H9 (cell line): ENCODE measurements around the gene ERP27. TPM values are rescaled to one million over a fixed set of nuclear protein-coding genes. Genes with fewer than 3 reads are reported as not detected.

ENCODE experiments used
- DNase-seq: peaks from one replicate; pipeline ENCODE4 v3.0.0-alpha.2; 2017
- H2AFZ ChIP-seq: one replicate; pipeline ENCODE4 v1.6.1; 2013; ENCODE audit warnings: mild to moderate bottlenecking, low read length, control low read depth, moderate library complexity
- H2AK5ac ChIP-seq: 2 replicates; pipeline ENCODE4 v1.6.1; 2013; ENCODE audit warnings: low read length, control low read depth, mixed read lengths; ENCODE audit not compliant: insufficient read length
- H2BK120ac ChIP-seq: one replicate; pipeline ENCODE4 v1.6.1; 2013; ENCODE audit warnings: low read depth, mild to moderate bottlenecking, low read length, control low read depth, inconsistent platforms; ENCODE audit not compliant: poor library complexity, severe bottlenecking
- H2BK12ac ChIP-seq: 2 replicates; pipeline ENCODE4 v1.6.1; 2013; ENCODE audit warnings: low read length, control low read depth, mixed read lengths, low read depth; ENCODE audit not compliant: insufficient read length
- H2BK15ac ChIP-seq: 2 replicates; pipeline ENCODE4 v1.6.1; 2013; ENCODE audit warnings: low read depth, low read length, control low read depth
- H2BK20ac ChIP-seq: one replicate; pipeline ENCODE4 v1.6.1; 2013; ENCODE audit warnings: low read depth, mild to moderate bottlenecking, low read length, control low read depth, inconsistent platforms; ENCODE audit not compliant: poor library complexity, severe bottlenecking
- H2BK5ac ChIP-seq: 2 replicates; pipeline ENCODE4 v1.6.1; 2013; ENCODE audit warnings: low read length, control low read depth, mixed read lengths; ENCODE audit not compliant: insufficient read length
- H3K14ac ChIP-seq: 2 replicates; pipeline ENCODE4 v1.6.1; 2013; ENCODE audit warnings: low read length, control low read depth; ENCODE audit not compliant: insufficient read depth
- H3K18ac ChIP-seq: 2 replicates; pipeline ENCODE4 v1.6.1; 2013; ENCODE audit warnings: low read depth, mild to moderate bottlenecking, mixed read lengths, low read length, control low read depth; ENCODE audit not compliant: insufficient read length
- H3K23ac ChIP-seq: 2 replicates; pipeline ENCODE4 v1.6.1; 2013; ENCODE audit warnings: low read length, control low read depth, mixed read lengths, low read depth; ENCODE audit not compliant: insufficient read length
- H3K23me2 ChIP-seq: 2 replicates; pipeline ENCODE4 v1.6.1; 2013; ENCODE audit warnings: low read depth, mild to moderate bottlenecking, mixed read lengths, low read length, control low read depth; ENCODE audit not compliant: insufficient read length, poor library complexity, severe bottlenecking
- H3K27ac ChIP-seq: 2 replicates; pipeline ENCODE4 v1.5.1; 2013; ENCODE audit warnings: low read length, control low read depth, mixed read lengths, low read depth; ENCODE audit not compliant: insufficient read length
- H3K27me3 ChIP-seq: 2 replicates; pipeline ENCODE4 v1.6.1; 2013; ENCODE audit warnings: low read length, control low read depth, inconsistent platforms; ENCODE audit not compliant: insufficient read depth
- H3K4ac ChIP-seq: 2 replicates; pipeline ENCODE4 v1.6.1; 2013; ENCODE audit warnings: low read depth, mild to moderate bottlenecking, control low read depth, inconsistent platforms, low read length, moderate library complexity
- H3K4me1 ChIP-seq: 2 replicates; pipeline ENCODE4 v1.6.1; 2013; ENCODE audit warnings: low read length, control low read depth, inconsistent platforms; ENCODE audit not compliant: insufficient read depth
- H3K4me2 ChIP-seq: 2 replicates; pipeline ENCODE4 v1.6.1; 2013; ENCODE audit warnings: low read length, control low read depth, mixed read lengths; ENCODE audit not compliant: insufficient read length, insufficient read depth
- H3K56ac ChIP-seq: 2 replicates; pipeline ENCODE4 v1.6.1; 2013; ENCODE audit warnings: low read depth, mild to moderate bottlenecking, mixed read lengths, low read length, control low read depth; ENCODE audit not compliant: insufficient read length
- H3K79me1 ChIP-seq: 2 replicates; pipeline ENCODE4 v1.6.1; 2013; ENCODE audit warnings: low read depth, mild to moderate bottlenecking, moderate library complexity, low read length, control low read depth, inconsistent platforms; ENCODE audit not compliant: insufficient read depth, poor library complexity, severe bottlenecking
- H3K79me2 ChIP-seq: 2 replicates; pipeline ENCODE4 v1.6.1; 2013; ENCODE audit warnings: low read length, control low read depth, inconsistent platforms; ENCODE audit not compliant: insufficient read depth
- H3K9ac ChIP-seq: 2 replicates; pipeline ENCODE4 v1.6.1; 2013; ENCODE audit warnings: low read length, control low read depth, mixed read lengths; ENCODE audit not compliant: insufficient read length; ENCODE audit errors: extremely low read depth
- H3K9me3 ChIP-seq: one replicate; pipeline ENCODE4 v1.6.1; 2013; ENCODE audit warnings: low read depth, low read length, inconsistent platforms; ENCODE audit not compliant: control insufficient read depth
- H3T11ph ChIP-seq: one replicate; pipeline ENCODE4 v1.6.1; 2013; ENCODE audit warnings: mild to moderate bottlenecking, low read length, control low read depth, inconsistent platforms
- H4K20me1 ChIP-seq: one replicate; pipeline ENCODE4 v1.6.1; 2013; ENCODE audit not compliant: control insufficient read depth, insufficient read length, insufficient read depth
- H4K5ac ChIP-seq: 2 replicates; pipeline ENCODE4 v1.6.1; 2013; ENCODE audit warnings: low read depth, mild to moderate bottlenecking, mixed read lengths, low read length, control low read depth; ENCODE audit not compliant: insufficient read length
- H4K8ac ChIP-seq: replicated peaks from 2 replicates; pipeline ENCODE4 v1.6.1; 2013; ENCODE audit warnings: low read length, control low read depth, mixed read lengths, low read depth; ENCODE audit not compliant: insufficient read length
- H4K91ac ChIP-seq: 2 replicates; pipeline ENCODE4 v1.6.1; 2013; ENCODE audit warnings: low read depth, mild to moderate bottlenecking, moderate library complexity, mixed read lengths, low read length, control low read depth; ENCODE audit not compliant: insufficient read length
- H3K27ac Mint-ChIP-seq, 3 experiments: 2 replicates in 2 of 3; 3 replicates in 1 of 3; pipeline ENCODE4 v1.8.0; 2020 to 2021; ENCODE audit warnings: mixed read lengths in 3 of 3, mild to moderate bottlenecking in 1 of 3, moderate library complexity in 1 of 3
- H3K27me3 Mint-ChIP-seq: 2 replicates; pipeline ENCODE4 v1.8.0; 2021; ENCODE audit warnings: low read depth, mild to moderate bottlenecking, moderate library complexity, mixed read lengths
- H3K36me3 Mint-ChIP-seq, 3 experiments: 2 replicates in 2 of 3; 3 replicates in 1 of 3; pipeline ENCODE4 v1.8.0; 2020 to 2021; ENCODE audit warnings: low read depth in 3 of 3, mixed read lengths in 3 of 3; ENCODE audit not compliant: insufficient read depth in 1 of 3
- H3K4me1 Mint-ChIP-seq, 2 experiments: 2 replicates each; pipeline ENCODE4 v1.8.0; 2020; ENCODE audit warnings: mixed read lengths in 2 of 2
- H3K4me3 Mint-ChIP-seq, 2 experiments: 2 replicates in 1 of 2; 3 replicates in 1 of 2; pipeline ENCODE4 v1.8.0; 2020 to 2021; ENCODE audit warnings: mild to moderate bottlenecking in 2 of 2, mixed read lengths in 2 of 2, moderate library complexity in 1 of 2
- H3K9me3 Mint-ChIP-seq, 2 experiments: 2 replicates in 1 of 2; 3 replicates in 1 of 2; pipeline ENCODE4 v1.8.0; 2020; ENCODE audit warnings: mild to moderate bottlenecking in 2 of 2, mixed read lengths in 2 of 2, moderate library complexity in 1 of 2
- CTCF ChIP-seq: fragments of 200-600 bp; sonication (generic); conservative IDR thresholded peaks from 3 replicates; pipeline ENCODE4 v1.8.0; 2021; ENCODE audit warnings: antibody characterized with exemption, mild to moderate bottlenecking
- WGBS: extraction: QIAGEN DNeasy Blood & Tissue Kit; methylation state at CpG from one replicate; pipeline ENCODE4 v1.1.7; 2013; ENCODE audit warnings: missing lambda C conversion rate, low lambda C conversion rate, mixed read lengths; ENCODE audit not compliant: insufficient read length; ENCODE audit errors: extremely low coverage; 5-methylcytosine and 5-hydroxymethylcytosine counted together
- total RNA-seq: library from RNA; stranded (reverse); gene quantifications from 2 replicates; pipeline ENCODE4 v1.2.1, GENCODE V29; 2021

The ERP27 gene
- total RNA-seq, 1 experiment from 2014 or later: not detected

GRCh38 chr12:14981049-14981448 is 42.7 kb upstream of the ERP27 start:
- no peaks in the 10 kb centered on the region for H3K36me3 Mint-ChIP-seq
- Histone ChIP-seq H3K4me2 (no peak overlapping the region), H3K23me2 (no peaks in the 10 kb centered on the region), H4K5ac (no peak overlapping the region), H3K14ac (no peak overlapping the region), H3K79me2 (no peaks in the 10 kb centered on the region), H4K20me1 (no peaks in the 10 kb centered on the region), H2BK5ac (no peak overlapping the region), H3K56ac (no peak overlapping the region), H3K9ac (no peak overlapping the region), H2BK12ac (no peak overlapping the region), H4K91ac (no peak overlapping the region), H2AK5ac (no peak overlapping the region), H3K4me1 (no peaks in the 10 kb centered on the region), H3K4ac (no peak overlapping the region), H3K18ac (no peak overlapping the region), H2BK120ac (no peak overlapping the region), H4K8ac (no peak overlapping the region), H3T11ph (no peak overlapping the region), H2BK20ac (no peak overlapping the region), H2AFZ (no peak overlapping the region), H3K79me1 (no peaks in the 10 kb centered on the region), H3K23ac (no peak overlapping the region), H3K9me3 (no peaks in the 10 kb centered on the region), H3K27ac (no peak overlapping the region), H2BK15ac (no peak overlapping the region), H3K27me3 (no peaks in the 10 kb centered on the region)
- no peak overlapping the region for H3K4me3 Mint-ChIP-seq
- no peak for DNase-seq
- no CpG with 5 or more reads among the region's 2 CpGs for WGBS
- H3K27ac Mint-ChIP-seq: no peak overlapping the region
- no peaks in the 10 kb centered on the region for H3K9me3 Mint-ChIP-seq
- H3K4me1 Mint-ChIP-seq: no peaks in the 10 kb centered on the region
- TF ChIP-seq CTCF: no peak
- no peaks in the 10 kb centered on the region for H3K27me3 Mint-ChIP-seq
